GM12878 (cell line): ENCODE results near the gene CBFA2T3.

ENCODE experiments used
- CBX5 ChIP-seq: sonication (generic); IDR thresholded peaks from 2 replicates; pipeline ENCODE4 v1.6.1; 2016; ENCODE audit warnings: low read depth, moderate library complexity, mild to moderate bottlenecking, inconsistent platforms
- ELK1 ChIP-seq: IDR thresholded peaks from 2 replicates; pipeline ENCODE4 v1.6.1; 2012; ENCODE audit warnings: low read depth, low read length, improper control_type of control experiment
- EP300 ChIP-seq, 2 experiments: fragments of 150-350 bp in 1 of 2; IDR thresholded peaks; 2 replicates each; pipeline ENCODE4 v1.6.1; 2011 to 2012; ENCODE audit warnings: low read depth in 2 of 2, low read length in 2 of 2, borderline replicate concordance in 1 of 2, improper control_type of control experiment in 1 of 2, inconsistent platforms in 1 of 2; ENCODE audit not compliant: control insufficient read depth in 1 of 2
- ETV6 ChIP-seq, 2 experiments: fragments of 450-650 bp in 1 of 2; IDR thresholded peaks in 1 of 2; conservative IDR thresholded peaks in 1 of 2; 2 replicates each; pipeline ENCODE4 v1.6.1; 2014; ENCODE audit warnings: antibody characterized with exemption in 1 of 2, borderline replicate concordance in 1 of 2, low read depth in 1 of 2, mild to moderate bottlenecking in 1 of 2, moderate library complexity in 1 of 2
- HDAC2 ChIP-seq: fragments of 200-600 bp; sonication (generic); IDR thresholded peaks from 2 replicates; pipeline ENCODE4 v1.6.1; 2017
- KDM1A ChIP-seq: fragments of 200-600 bp; sonication (generic); IDR thresholded peaks from 2 replicates; pipeline ENCODE4 v1.6.1; 2016; ENCODE audit warnings: borderline replicate concordance
- NR2C2 ChIP-seq: IDR thresholded peaks from 2 replicates; pipeline ENCODE4 v1.6.1; 2011; ENCODE audit warnings: borderline replicate concordance, low read depth; ENCODE audit not compliant: control insufficient read depth, insufficient read length
- NRF1 ChIP-seq: conservative IDR thresholded peaks from 2 replicates; pipeline ENCODE4 v1.6.1; 2011; ENCODE audit warnings: mild to moderate bottlenecking, low read depth, low read length, improper control_type of control experiment
- POLR2A ChIP-seq: IDR thresholded peaks from 2 replicates; pipeline ENCODE4 v1.6.1; 2011; ENCODE audit warnings: low read depth, mild to moderate bottlenecking, low read length
- POLR2AphosphoS5 ChIP-seq: IDR thresholded peaks from 2 replicates; pipeline ENCODE4 v1.6.1; 2011; ENCODE audit warnings: mild to moderate bottlenecking, low read length, inconsistent platforms
- REST ChIP-seq: IDR thresholded peaks from 2 replicates; pipeline ENCODE4 v1.6.1; 2012; ENCODE audit warnings: mild to moderate bottlenecking, low read depth, low read length
- ZNF274 ChIP-seq: IDR thresholded peaks from one replicate; pipeline ENCODE4 v1.8.0; 2011; ENCODE audit not compliant: insufficient read length, insufficient read depth
- TF ChIP-seq, protein P1 (sequence below), 3 experiments: IDR thresholded peaks in 2 of 3; conservative IDR thresholded peaks in 1 of 3; 2 replicates each; pipeline ENCODE4 v1.5.1; 2011; ENCODE audit warnings: low read depth in 3 of 3, low read length in 3 of 3, mild to moderate bottlenecking in 3 of 3, control low read depth in 2 of 3, moderate library complexity in 2 of 3, inconsistent platforms in 1 of 3, mixed read lengths in 1 of 3; ENCODE audit not compliant: control insufficient read depth in 2 of 3, insufficient read depth in 1 of 3; ENCODE audit errors: extremely low read depth in 1 of 3
- TF ChIP-seq, protein P2 (sequence below): IDR thresholded peaks from 2 replicates; pipeline ENCODE4 v1.6.1; 2011; ENCODE audit warnings: low read depth, low read length, improper control_type of control experiment, borderline replicate concordance

DNA sequence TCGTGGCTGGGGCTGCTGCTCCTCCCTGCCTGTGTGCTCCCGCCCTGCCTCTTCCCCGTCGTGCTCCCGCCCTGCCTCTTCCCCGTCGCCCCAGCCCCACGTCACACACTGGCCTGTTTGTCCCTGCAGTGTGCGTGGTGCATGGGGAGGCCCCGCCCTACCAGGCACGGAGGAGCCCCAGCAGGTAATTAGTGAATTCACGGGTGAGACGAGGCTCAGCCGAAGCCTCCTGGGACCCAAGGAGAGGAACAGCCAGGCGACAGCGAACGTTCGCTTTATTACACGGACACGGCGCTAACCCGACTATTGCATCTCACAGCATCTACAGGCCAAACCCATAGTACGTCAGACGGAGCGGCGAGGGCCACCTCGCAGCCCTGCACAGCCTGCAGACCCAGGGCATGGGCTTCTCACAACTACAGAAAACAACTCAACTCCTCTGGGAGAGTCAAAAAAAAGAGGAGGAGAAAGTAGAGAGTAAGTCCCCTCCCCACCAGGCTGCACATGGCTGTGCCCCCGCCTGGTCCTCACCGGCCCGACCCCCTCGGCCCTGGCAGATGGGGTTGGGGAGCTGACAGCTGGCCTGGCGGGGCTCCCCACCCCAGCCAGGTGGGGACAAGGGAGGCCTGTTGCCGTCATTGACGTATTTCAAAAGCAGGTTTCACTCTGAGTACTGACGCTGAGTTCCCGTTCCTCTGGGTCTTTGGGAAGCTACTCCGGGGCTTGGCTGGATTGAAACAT is 106.2 kb downstream of the CBFA2T3 start:
- no peak for TF ChIP-seq EP300 (IDR thresholded peaks at IDR 0.05; ENCODE audit: borderline replicate concordance in 1 of 2, control insufficient read depth in 1 of 2, low read depth in 2 of 2, low read length in 2 of 2)
- TF ChIP-seq HDAC2, result no peak
- TF ChIP-seq POLR2AphosphoS5, result no peak
- TF ChIP-seq, protein P1, sequence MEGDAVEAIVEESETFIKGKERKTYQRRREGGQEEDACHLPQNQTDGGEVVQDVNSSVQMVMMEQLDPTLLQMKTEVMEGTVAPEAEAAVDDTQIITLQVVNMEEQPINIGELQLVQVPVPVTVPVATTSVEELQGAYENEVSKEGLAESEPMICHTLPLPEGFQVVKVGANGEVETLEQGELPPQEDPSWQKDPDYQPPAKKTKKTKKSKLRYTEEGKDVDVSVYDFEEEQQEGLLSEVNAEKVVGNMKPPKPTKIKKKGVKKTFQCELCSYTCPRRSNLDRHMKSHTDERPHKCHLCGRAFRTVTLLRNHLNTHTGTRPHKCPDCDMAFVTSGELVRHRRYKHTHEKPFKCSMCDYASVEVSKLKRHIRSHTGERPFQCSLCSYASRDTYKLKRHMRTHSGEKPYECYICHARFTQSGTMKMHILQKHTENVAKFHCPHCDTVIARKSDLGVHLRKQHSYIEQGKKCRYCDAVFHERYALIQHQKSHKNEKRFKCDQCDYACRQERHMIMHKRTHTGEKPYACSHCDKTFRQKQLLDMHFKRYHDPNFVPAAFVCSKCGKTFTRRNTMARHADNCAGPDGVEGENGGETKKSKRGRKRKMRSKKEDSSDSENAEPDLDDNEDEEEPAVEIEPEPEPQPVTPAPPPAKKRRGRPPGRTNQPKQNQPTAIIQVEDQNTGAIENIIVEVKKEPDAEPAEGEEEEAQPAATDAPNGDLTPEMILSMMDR (IDR thresholded peaks at IDR 0.05 in 2 of 3, conservative IDR thresholded peaks at IDR 0.05 in 1 of 3; ENCODE audit: control insufficient read depth in 2 of 3, extremely low read depth in 1 of 3, insufficient read depth in 1 of 3, low read depth in 3 of 3, low read length in 3 of 3), result no peak
- no peak for TF ChIP-seq ZNF274
- TF ChIP-seq ETV6 (conservative IDR thresholded peaks at IDR 0.05 in 1 of 2, IDR thresholded peaks at IDR 0.05 in 1 of 2; ENCODE audit: borderline replicate concordance in 1 of 2, low read depth in 1 of 2), result no peak
- TF ChIP-seq REST, result no peak
- TF ChIP-seq ELK1, result no peak
- TF ChIP-seq POLR2A, result 0 out of 2 replicates have a peak, but pooled peaks have one; percentile 11
- TF ChIP-seq, protein P2, sequence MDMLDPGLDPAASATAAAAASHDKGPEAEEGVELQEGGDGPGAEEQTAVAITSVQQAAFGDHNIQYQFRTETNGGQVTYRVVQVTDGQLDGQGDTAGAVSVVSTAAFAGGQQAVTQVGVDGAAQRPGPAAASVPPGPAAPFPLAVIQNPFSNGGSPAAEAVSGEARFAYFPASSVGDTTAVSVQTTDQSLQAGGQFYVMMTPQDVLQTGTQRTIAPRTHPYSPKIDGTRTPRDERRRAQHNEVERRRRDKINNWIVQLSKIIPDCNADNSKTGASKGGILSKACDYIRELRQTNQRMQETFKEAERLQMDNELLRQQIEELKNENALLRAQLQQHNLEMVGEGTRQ, result no peak
- TF ChIP-seq NR2C2, result no peak
- no peak for TF ChIP-seq KDM1A
- no peak for TF ChIP-seq CBX5
- no peak for TF ChIP-seq NRF1
